ENCODE data around the gene KCNJ5.

The KCNJ5 gene

GRCh38 chr11:128890543-128891368 lies at the start of gene KCNJ5:
Gene KCNJ5 (plus strand): TSS chr11:128891356. CDS start chr11:128911274, 19,918 bp downstream.
- no peak for DNase-seq (ENCODE audit: low read depth in 2 of 3, low spot score in 1 of 3)

- no peak for DNase-seq (ENCODE audit: low read depth in 2 of 3, low spot score in 1 of 3)
Observed at GRCh38 chr11:128841461-128842072, 49.6 kb upstream of the KCNJ5 start.

DNA sequence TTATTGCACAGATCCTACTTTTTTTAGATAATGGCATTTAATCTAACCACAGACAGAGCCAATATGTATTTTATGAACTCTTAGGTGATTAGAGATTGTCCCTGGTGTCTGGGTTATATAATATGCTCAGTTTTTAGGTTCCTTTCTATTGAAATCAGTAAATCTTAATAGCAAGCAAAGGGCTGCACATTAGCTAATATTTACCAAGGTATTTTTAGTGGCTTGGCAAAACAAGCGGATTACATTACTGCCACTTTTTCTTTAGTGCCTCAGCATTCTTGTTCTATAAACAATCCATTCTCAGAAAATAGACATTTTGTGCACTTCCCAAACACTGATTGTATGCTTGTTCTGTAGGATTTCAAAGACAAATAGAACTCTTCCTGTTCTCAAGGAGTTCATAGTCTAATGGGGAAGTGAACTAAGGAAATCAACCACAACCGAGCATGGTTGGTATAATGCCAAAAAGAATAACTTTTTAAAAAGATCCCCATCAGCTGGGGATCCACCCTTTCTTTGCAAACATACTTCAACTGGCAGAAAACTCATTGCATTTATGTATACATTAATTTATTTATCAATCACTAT lies 47.9 kb upstream of the KCNJ5 start:
- no peak for DNase-seq (ENCODE audit: low read depth in 2 of 3, low spot score in 1 of 3)

GRCh38 chr11:128845334-128845780 lies 45.8 kb upstream of the KCNJ5 start:
- DNase-seq (ENCODE audit: low read depth in 2 of 3, low spot score in 1 of 3) = no peak

DNA sequence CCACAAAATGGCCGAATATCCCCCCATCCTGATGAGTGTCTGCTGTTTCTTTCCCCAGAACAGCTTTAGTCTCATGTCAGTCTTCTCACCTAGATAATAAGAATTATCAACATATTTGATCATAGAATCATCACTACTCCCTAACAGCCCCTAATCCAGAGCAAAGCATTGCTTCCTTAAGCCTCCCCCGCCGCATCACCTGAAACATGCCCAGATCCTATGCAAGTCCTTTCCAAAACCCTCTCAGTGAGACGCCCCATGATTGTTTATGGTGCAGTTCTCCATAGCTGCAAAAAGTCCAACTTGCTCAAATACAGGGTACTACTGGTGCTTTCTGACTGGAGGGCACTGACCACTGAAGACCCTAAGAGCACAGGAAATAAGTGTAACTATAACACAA lies 44.2 kb upstream of the KCNJ5 start:
- no peak for DNase-seq (ENCODE audit: low read depth in 2 of 3, low spot score in 1 of 3)

DNA sequence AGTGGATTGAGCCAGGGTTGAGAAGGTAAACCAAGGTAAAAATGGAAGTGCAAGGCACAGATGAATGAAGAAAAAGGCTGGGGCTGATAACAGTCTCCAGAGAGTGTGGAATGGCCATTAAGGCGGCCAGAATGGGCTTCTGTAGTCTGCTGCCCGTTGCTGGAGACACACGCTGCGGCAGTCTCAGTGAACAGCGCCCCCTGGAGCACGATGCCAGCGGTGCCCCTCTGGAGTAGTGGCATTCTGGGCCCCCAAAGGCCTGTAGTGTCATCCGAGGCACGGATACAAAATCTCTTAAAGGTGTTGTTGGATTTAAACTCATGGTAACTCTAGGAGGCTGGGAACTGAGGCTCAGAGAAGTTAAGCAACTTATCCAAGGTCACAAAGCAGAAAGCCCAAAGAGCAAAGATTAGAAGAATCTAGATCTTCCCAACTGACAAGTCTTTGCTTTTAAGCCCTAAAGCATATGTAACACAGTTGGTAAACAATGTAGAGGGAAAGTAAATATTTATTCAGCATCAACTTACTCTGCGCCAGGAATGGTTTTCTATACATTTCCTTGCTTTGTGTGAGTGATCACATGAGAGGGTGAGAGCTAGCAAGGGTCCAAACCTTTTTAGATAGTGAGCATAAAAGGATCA lies 42.2 kb upstream of the KCNJ5 start:
- peak; percentile 34 to 61 (median 45) for DNase-seq (ENCODE audit: low read depth in 2 of 3, low spot score in 1 of 3)

- no peak for DNase-seq (ENCODE audit: low read depth in 2 of 3, low spot score in 1 of 3)
Observed at GRCh38 chr11:128852327-128853023, 38.7 kb upstream of the KCNJ5 start.

- DNase-seq (ENCODE audit: low read depth in 2 of 3, low spot score in 1 of 3) = no peak
Observed at GRCh38 chr11:128853559-128853958, 37.6 kb upstream of the KCNJ5 start.

DNA sequence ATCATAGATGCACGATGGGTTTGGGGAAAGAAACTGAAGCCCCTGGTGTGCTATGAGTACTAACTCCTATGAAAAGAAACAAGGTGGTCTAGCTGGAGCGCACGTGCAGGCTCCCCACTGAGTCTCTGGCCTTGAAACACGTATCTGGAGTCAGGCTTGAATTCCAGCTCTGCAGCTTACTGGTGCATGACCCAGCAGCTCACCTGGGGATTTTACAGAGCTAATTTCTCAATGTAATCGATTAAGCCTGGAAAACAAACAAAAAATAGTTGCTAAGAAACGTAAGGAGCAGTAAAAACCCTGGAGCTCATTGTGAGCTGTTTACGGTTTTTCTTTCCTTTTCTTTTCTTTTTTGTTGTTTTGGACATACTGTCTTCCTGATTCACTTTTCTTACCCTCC lies 36.3 kb upstream of the KCNJ5 start:
- DNase-seq (ENCODE audit: low read depth in 2 of 3, low spot score in 1 of 3) = no peak

DNA sequence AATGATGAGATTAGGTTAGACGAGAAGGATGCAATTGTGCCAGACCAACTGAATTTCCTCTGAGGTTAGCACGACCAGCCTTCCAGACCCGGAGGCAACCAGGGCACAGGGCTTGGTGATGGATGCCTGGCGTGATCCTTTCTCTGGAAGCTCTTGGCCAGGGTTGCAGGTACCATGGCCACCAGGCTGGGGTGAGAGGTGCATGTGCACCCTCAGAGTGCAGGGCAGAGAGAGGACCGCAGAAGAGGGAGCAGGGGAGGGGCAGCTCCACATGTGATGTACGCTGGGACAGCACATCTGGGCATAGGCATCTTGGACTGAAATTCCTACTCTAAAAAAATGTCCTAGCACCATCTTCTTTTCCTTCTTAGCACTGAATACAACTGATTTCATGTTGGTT lies 34.9 kb upstream of the KCNJ5 start:
- no peak for DNase-seq (ENCODE audit: low read depth in 2 of 3, low spot score in 1 of 3)

DNA sequence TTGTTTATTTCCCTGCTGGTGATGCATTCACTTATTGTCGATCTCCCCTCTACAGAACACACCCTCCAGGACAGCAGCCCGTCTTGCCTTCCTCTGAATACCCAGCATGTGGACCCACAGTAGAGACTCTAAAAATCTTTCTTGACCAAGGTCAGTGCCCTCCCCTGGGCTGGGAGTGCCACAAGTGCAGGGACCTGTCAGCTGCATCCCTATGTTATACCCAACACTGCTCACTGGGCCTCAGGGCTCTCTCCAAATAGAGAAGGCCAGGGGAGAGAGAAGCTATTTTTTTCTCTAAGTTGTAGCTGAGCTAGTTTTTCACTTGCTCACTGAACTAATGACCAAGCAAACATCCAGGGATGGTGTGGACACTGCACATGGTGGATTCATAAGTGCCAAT lies 33.8 kb upstream of the KCNJ5 start:
- DNase-seq (ENCODE audit: low read depth in 2 of 3, low spot score in 1 of 3) = no peak

DNA sequence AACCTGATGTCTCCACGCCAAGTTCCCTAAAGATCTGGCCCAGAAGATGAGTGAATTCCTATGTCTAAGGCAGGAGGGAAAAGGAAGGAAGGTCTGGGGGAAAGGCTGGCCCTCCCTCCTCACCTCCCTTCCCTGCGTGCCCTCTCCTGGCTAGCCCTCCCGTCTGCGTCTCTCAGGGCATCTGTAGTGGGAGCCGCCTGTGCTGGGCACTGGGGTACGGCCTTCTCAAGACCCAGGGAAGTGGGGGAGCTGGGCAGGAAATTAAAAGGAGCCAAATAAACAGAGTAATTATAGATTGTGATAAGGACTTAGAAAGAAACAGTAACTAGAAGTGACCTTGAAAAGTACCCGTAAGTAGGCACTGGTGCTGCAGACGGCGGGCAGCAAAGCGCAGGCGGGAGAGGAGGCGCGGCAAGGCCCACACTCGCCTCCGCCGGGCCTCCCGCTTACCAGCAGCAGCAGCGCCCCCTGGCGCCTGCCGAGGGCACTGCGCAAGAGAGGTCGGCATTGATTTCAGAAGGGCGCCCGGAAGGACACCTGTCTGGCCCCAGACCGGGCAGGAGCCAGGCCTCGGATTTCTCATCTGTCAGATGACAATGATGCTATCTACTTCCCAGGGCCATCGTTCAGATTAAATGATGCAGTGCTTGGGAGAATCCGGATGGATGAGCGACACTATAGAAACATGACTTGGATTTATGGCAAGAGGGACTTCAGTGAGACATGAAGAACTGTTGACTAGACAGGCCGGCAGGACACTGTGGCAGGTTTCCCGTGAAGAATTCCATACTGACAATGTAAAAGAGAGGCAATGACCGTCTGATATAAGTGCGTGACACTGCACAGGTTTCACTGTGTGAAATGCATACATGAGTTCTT lies 31.4 kb upstream of the KCNJ5 start:
- peak; percentile 64 to 71 (median 65) for DNase-seq (ENCODE audit: low read depth in 2 of 3, low spot score in 1 of 3)

- no peak for DNase-seq (ENCODE audit: low read depth in 2 of 3, low spot score in 1 of 3)
Observed at GRCh38 chr11:128860571-128861361, 30.4 kb upstream of the KCNJ5 start.

DNA sequence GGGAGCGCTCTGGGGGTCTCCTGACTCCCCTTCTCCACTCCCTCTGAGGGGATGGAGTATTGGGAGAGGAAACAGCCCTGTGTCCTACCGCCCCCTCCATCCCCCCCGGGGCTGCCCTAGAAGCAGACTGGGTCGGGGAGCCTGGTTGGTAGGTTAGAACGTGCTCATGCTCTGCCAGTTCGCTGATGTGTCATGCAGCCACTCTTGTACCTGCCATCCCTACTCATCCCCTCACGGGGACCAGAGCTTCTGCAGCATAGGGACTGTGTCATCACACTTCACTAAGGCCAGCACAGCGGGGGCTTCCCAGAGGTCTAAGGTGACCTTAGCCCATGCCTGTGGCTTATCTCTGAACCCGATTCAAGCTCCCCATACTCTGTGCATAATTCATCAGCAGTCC lies 28.8 kb upstream of the KCNJ5 start:
- no peak for DNase-seq (ENCODE audit: low read depth in 2 of 3, low spot score in 1 of 3)

DNA sequence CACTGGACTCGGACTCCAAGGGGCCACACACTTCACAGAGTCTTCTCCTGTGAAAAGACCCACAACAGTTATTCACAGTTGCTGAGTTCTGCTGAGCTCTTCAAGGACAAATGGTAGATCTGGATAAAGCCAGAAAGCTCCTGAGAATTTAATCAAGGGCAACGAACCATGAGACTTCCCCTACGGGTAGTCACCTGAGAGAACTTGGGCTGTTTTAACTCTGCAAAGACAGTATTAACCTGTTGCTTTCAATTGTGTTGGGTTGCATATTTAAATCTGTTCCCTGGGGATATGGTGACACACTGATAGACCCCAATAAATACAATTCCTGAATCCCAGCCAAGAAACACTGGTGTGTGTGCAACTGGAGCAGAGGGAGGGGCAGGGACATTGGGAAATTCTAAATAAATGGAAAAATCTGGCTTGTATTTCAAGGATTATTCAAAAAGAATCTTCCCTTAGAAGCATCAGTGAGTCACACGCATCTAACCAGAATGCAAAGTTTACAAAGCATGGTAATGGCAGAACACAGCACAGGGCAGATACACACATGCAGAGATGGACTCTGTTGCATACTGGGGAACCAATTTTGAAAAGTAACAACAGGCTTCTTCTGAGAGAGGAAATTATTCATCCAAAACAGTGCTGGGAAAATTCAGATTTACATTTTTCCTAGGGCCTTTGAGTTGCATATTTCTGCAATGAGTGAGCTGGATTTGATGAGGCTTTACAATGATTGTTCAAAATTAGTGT lies 28.1 kb upstream of the KCNJ5 start:
- DNase-seq (ENCODE audit: low read depth in 2 of 3, low spot score in 1 of 3) = no peak

GRCh38 chr11:128865490-128865889 lies 25.7 kb upstream of the KCNJ5 start:
- no peak for DNase-seq (ENCODE audit: low read depth in 2 of 3, low spot score in 1 of 3)

DNA sequence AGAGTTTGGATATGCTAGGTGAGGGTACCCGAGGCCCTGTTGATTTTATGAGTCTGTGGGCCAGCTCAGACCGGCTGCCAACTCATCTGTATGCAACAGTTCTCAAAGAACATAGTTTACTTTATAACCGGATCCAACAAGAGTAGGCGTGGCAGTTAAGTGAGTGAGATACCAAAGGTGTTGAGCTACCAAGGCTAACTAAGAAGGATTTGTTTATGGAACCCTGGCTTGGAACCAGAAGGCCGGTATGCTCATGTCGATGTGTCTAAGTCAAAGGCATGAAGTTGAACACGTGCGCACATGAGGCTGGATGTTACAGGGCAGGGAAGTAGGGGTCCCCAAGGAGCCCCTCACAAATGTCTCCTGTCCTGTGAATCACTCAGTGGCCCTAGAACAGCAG lies 23.9 kb upstream of the KCNJ5 start, which contains the start of gene KCNJ1:
TSS of gene KCNJ1 (minus strand) at position 20 of the 400 bp plus-strand sequence. CDS start 27,053 bp downstream, outside the sequence.
- DNase-seq (ENCODE audit: low read depth in 2 of 3, low spot score in 1 of 3) = no peak

DNA sequence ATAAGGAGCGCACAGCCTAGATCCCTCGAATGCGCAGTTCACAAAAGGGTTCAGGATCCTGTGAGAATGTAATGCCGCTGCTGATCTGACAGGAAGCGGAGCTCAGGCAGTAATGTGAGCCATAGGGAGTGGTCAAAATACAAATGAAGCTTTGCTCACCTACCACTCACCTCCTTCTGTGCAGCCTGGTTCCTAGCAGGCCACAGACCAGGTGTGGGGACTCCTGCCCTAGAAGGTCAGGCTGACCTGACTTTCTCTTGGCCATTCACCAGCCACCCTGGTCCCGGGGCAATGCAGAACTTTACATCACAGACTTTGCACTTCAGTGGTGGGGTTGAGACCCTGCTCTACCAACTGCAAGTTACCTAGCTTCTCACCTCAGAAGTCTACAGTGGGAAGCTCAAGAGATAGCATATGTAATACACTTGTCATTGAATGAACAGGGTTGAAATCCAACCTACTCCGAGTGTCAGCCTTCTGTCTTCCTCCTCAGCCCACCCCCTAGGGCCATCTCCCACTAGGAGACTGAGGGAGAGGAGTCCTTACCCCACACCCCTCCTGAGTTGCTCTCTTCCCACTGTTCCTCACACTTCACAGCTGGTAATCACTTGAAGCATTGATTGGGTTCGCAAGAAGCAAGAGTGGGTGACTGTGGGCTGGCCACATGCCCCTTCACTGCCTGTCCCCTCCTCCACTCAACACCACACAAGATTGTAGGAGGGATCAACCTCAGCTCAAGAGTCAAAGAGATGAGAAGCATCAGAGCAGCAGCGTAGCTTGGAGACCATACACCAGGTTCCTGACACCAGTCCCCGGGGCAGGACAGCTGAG lies 22.1 kb upstream of the KCNJ5 start:
- no peak for DNase-seq (ENCODE audit: low read depth in 2 of 3, low spot score in 1 of 3)
